HEK293 (cell line): ENCODE measurements around the gene BCAP31.
A peak's percentile ranks its signal among the peaks of the same experiment; 100 is the strongest.

Experiments used
- CTCF ChIA-PET: fragments of 350-600 bp; formaldehyde crosslinking; extraction: SDS; loops from one replicate; lab custom pipeline; 2021; ENCODE audit warnings: antibody characterized with exemption; lab: Yijun Ruan, JAX
- POLR2A ChIA-PET: fragments of 300-600 bp; formaldehyde crosslinking; extraction: SDS; loops from one replicate; lab custom pipeline; 2020; ENCODE audit warnings: antibody characterized with exemption, inconsistent platforms; lab: Yijun Ruan, JAX
- H3K27ac ChIP-seq: fragments of 200-500 bp; sonication (Bioruptor generic); 2 replicates; pipeline ENCODE4 v1.5.1; 2014; ENCODE audit warnings: low read depth, low read length, control low read depth, inconsistent platforms; ENCODE audit errors: extremely low read depth
- H3K36me3 ChIP-seq, 2 experiments: fragments of 200-500 bp in 1 of 2; sonication (Bioruptor generic) in 1 of 2; 1 replicate in 1 of 2; 2 replicates in 1 of 2; pipeline ENCODE4 v1.5.1; 2014 to 2017; ENCODE audit warnings: inconsistent platforms in 2 of 2, low read length in 2 of 2; ENCODE audit not compliant: control insufficient read depth in 2 of 2, insufficient read depth in 1 of 2
- H3K4me1 ChIP-seq: fragments of 200-500 bp; sonication (Bioruptor generic); 2 replicates; pipeline ENCODE4 v1.5.1; 2014; ENCODE audit warnings: mild to moderate bottlenecking, low read length, inconsistent platforms; ENCODE audit not compliant: control insufficient read depth, insufficient read depth
- H3K4me3 ChIP-seq: 2 replicates; pipeline ENCODE4 v1.5.1; 2011; ENCODE audit warnings: low read depth, mild to moderate bottlenecking, control low read depth, low read length, moderate library complexity
- H3K9me3 ChIP-seq: fragments of 200-500 bp; sonication (Bioruptor generic); 2 replicates; pipeline ENCODE4 v1.5.1; 2014; ENCODE audit warnings: low read depth, low read length, inconsistent platforms; ENCODE audit not compliant: control insufficient read depth, insufficient read depth
- TRIM28 ChIP-seq: IDR thresholded peaks from 2 replicates; pipeline ENCODE4 v1.6.1; 2011; ENCODE audit warnings: low read length, control low read depth, borderline replicate concordance
- ZBTB10 ChIP-seq: fragments of 450-650 bp; formaldehyde crosslinking; IDR thresholded peaks from 2 replicates; pipeline ENCODE4 v1.5.1; 2016; ENCODE audit warnings: missing biosample characterization, missing genetic modification characterization
- ZBTB8A ChIP-seq: fragments of 450-650 bp; formaldehyde crosslinking; IDR thresholded peaks from 2 replicates; pipeline ENCODE4 v1.5.1; 2016; ENCODE audit warnings: missing biosample characterization, missing genetic modification characterization
- ZIC2 ChIP-seq: fragments of 450-650 bp; formaldehyde crosslinking; IDR thresholded peaks from 2 replicates; pipeline ENCODE4 v1.5.1; 2016; ENCODE audit warnings: missing biosample characterization, missing genetic modification characterization
- ZNF518A ChIP-seq: fragments of 450-650 bp; formaldehyde crosslinking; conservative IDR thresholded peaks from 2 replicates; pipeline ENCODE4 v1.5.1; 2016; ENCODE audit warnings: low read depth, missing biosample characterization, missing genetic modification characterization
- ZNF777 ChIP-seq: fragments of 450-650 bp; formaldehyde crosslinking; IDR thresholded peaks from 2 replicates; pipeline ENCODE4 v1.5.1; 2017; ENCODE audit warnings: missing biosample characterization, missing genetic modification characterization, borderline replicate concordance

BCAP31 gene

GRCh38 chrX:153727123-153727931 lies 3.1 kb upstream of the BCAP31 start (continued):
- TF ChIP-seq ZNF777: no peak

GRCh38 chrX:153726286-153727122 lies 2.3 kb upstream of the BCAP31 start:
- POLR2A ChIA-PET: interaction anchor here (0.8 kb wide), 1 partner anchor 208 kb away, joined by 3 read pairs; the partner anchor contains the start of gene NAA10
- no peaks in the 10 kb centered on the region for H3K9me3 ChIP-seq
- H3K27ac ChIP-seq: no peak overlapping the region
- CTCF ChIA-PET: interaction anchor here (0.7 kb wide), 1 partner anchor 156 kb away, joined by 3 read pairs; no protein-coding TSS in a partner anchor
- H3K4me3 ChIP-seq: no peak overlapping the region
- TF ChIP-seq ZIC2 (tag by site-specific recombination) (peak; percentile 63; the same call in 1 of the 2 replicates), ZBTB8A (tag by site-specific recombination) (no peak), TRIM28 (peak; percentile 64; the same call in 1 of the 2 replicates)
- TF ChIP-seq, all 188 proteins: peak for 2
- Histone ChIP-seq H3K36me3 (peaks cover 0 to 25% of the 10 kb centered on the region in 2 experiments; a peak in 2 of 3 replicates), H3K4me1 (peaks cover 3% of the 10 kb centered on the region)

GRCh38 chrX:153725832-153726285 lies 1.7 kb upstream of the BCAP31 start:
- H3K27ac ChIP-seq: no peak overlapping the region

More at GRCh38 chrX:153725832-153726285, 1.7 kb upstream of the BCAP31 start:
- Histone ChIP-seq H3K4me3 (no peak overlapping the region), H3K4me1 (peaks cover 3% of the 10 kb centered on the region), H3K36me3 (peaks cover 0 to 27% of the 10 kb centered on the region in 2 experiments; a peak in 2 of 3 replicates), H3K9me3 (no peaks in the 10 kb centered on the region)
- CTCF ChIA-PET: no interaction called here
- POLR2A ChIA-PET: no interaction called here
- TF ChIP-seq ZNF518A (tag by site-specific recombination) (no peak), ZBTB10 (tag by site-specific recombination) (no peak)
